Transverse colon (tissue), 4 donors: ENCODE measurements around the gene PRDM8. TPM values are rescaled to one million over a fixed set of nuclear protein-coding genes. Genes with fewer than 3 reads are reported as not detected.
A peak's percentile ranks its signal among the peaks of the same experiment; 100 is the strongest.

Experiments used
- DNase-seq: peaks from one replicate; pipeline ENCODE4 v3.0.0-alpha.2; 2019
- H3K27ac ChIP-seq, 4 donors: fragments of 200-600 bp; sonication (generic); 2 replicates each; pipeline ENCODE4 v1.5.1; 2016 to 2018; ENCODE audit warnings: inconsistent platforms in 4 of 4
- H3K27me3 ChIP-seq: fragments of 200-600 bp; sonication (generic); 2 replicates; pipeline ENCODE4 v1.5.1; 2017; ENCODE audit warnings: inconsistent platforms
- H3K36me3 ChIP-seq, 4 donors: fragments of 200-600 bp; sonication (generic); 2 replicates each; pipeline ENCODE4 v1.5.1; 2017 to 2019; ENCODE audit warnings: inconsistent platforms in 4 of 4
- H3K4me1 ChIP-seq, 4 donors: fragments of 200-600 bp; sonication (generic); 2 replicates each; pipeline ENCODE4 v1.5.1; 2017 to 2020; ENCODE audit warnings: inconsistent platforms in 4 of 4
- H3K4me3 ChIP-seq, 4 donors: fragments of 200-600 bp; sonication (generic); 1 replicate in 1 of 4; 2 replicates in 3 of 4; pipeline versions ENCODE4 v1.5.1 to v1.6.1; 2017 to 2019; ENCODE audit warnings: inconsistent platforms in 4 of 4
- H3K9me3 ChIP-seq, 2 donors: fragments of 200-600 bp; sonication (generic); 2 replicates each; pipeline ENCODE4 v1.5.1; 2017 to 2019; ENCODE audit warnings: inconsistent platforms in 2 of 2
- CTCF ChIP-seq, 5 experiments: fragments of 200-600 bp in 3 of 5; fragments of 450-650 bp in 2 of 5; sonication (generic) in 3 of 5; IDR thresholded peaks; 1 replicate in 2 of 5; 2 replicates in 3 of 5; pipeline ENCODE4 v1.5.1; 2016 to 2017; ENCODE audit warnings: antibody characterized with exemption in 5 of 5, inconsistent platforms in 3 of 5, mild to moderate bottlenecking in 2 of 5, moderate library complexity in 1 of 5
- EP300 ChIP-seq: sonication (generic); formaldehyde crosslinking; IDR thresholded peaks from one replicate; pipeline ENCODE4 v1.6.1; 2017; ENCODE audit warnings: antibody characterized with exemption, low read depth
- POLR2A ChIP-seq: fragments of 450-650 bp; IDR thresholded peaks from one replicate; pipeline ENCODE4 v1.6.1; 2016; ENCODE audit warnings: antibody characterized with exemption, mild to moderate bottlenecking, moderate library complexity
- POLR2AphosphoS5 ChIP-seq, 3 donors: sonication (generic); formaldehyde crosslinking; IDR thresholded peaks; one replicate each; pipeline ENCODE4 v1.6.1; 2016; ENCODE audit warnings: antibody characterized with exemption in 3 of 3
- WGBS, 2 donors: methylation state at CpG; one replicate each; pipeline ENCODE4 v1.1.5; 2018; ENCODE audit warnings: low coverage in 1 of 2; 5-methylcytosine and 5-hydroxymethylcytosine counted together
- in situ Hi-C, 4 donors: fragments of 200-750 bp; cut with MboI; loops; one replicate each; pipeline versions ENCODE4 v1.15.0 to v1.15.1; 2017; ENCODE audit warnings: low sequenced_read_pairs in 3 of 4, low pct_ligation_motif_present in 1 of 4, low pct_unique_long_range_greater_than_20kb in 1 of 4
- intact Hi-C: fragments of 100-400 bp; cut with DNase I; formaldehyde crosslinking; loops from one replicate; pipeline ENCODE4 v1.15.1; 2023; ENCODE audit warnings: low total_unique reads
- total RNA-seq, 4 donors: library from RNA; depleted of rRNA; stranded (reverse); fragments of >200 nt; gene quantifications; one replicate each; pipeline ENCODE4 v1.1.0, GENCODE V29; 2016

Gene PRDM8
- total RNA-seq, 4 donors from 2014 or later, result 0.20 to 5.2 (median 3.2) TPM

DNA sequence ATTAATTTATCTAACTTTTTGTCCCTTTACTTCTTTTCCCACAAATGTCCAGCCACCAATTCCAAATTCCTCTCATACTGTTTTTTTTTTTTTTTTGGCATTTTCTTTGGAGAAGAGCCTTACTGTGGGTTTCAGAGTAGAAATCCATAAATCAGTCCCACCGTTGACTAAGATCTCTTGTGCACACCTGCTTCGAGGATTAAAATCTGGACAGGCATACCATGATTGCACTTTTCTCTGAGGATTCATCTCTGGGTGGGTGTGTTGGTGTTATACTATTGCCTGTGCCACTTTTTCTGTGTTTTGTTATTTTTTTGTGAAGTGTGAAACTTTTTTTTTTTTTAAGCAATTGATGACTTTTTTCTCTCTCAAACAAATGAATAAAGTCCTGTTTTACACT lies 13.2 kb downstream of the PRDM8 start:
- Histone ChIP-seq H3K4me3 (no peak overlapping the region), H3K4me1 (no peaks in the 10 kb centered on the region), H3K27me3 (peaks cover 18% of the 10 kb centered on the region), H3K9me3 (no peaks in the 10 kb centered on the region), H3K27ac (no peak overlapping the region), H3K36me3 (no peaks in the 10 kb centered on the region)
- TF ChIP-seq POLR2AphosphoS5 (IDR thresholded peaks at IDR 0.05), result no peak
- no peak for TF ChIP-seq CTCF (IDR thresholded peaks at IDR 0.05)
- TF ChIP-seq EP300, result no peak
- TF ChIP-seq POLR2A, result no peak
- in situ Hi-C loops (loop anchor here (10.0 to 25.0 kb wide), 3 partner anchors 298 to 1256 kb away; no protein-coding TSS in a partner anchor), intact Hi-C loops (loop anchor here (5.0 kb wide), 1 partner anchor 1258 kb away; no protein-coding TSS in a partner anchor)
- WGBS, 2 donors, result 68 to 70% methylated on average over 2 of the region's 2 CpGs
- DNase-seq, result no peak

- WGBS, 2 donors, result 72 to 78% methylated on average over 4 to 5 of the region's 5 CpGs
- H3K4me3 ChIP-seq, result no peak overlapping the region
- intact Hi-C loops (loop anchor here (5.0 kb wide), 1 partner anchor 1261 kb away; no protein-coding TSS in a partner anchor), in situ Hi-C loops (loop anchor here (10.0 to 25.0 kb wide), 3 partner anchors 301 to 1258 kb away; no protein-coding TSS in a partner anchor)
- no peak overlapping the region for H3K27ac ChIP-seq
- TF ChIP-seq EP300 (no peak), POLR2AphosphoS5 (IDR thresholded peaks at IDR 0.05) (no peak)
- DNase-seq, result no peak
- no peaks in the 10 kb centered on the region for H3K36me3 ChIP-seq
- H3K4me1 ChIP-seq, result no peaks in the 10 kb centered on the region
- peaks cover 21% of the 10 kb centered on the region for H3K27me3 ChIP-seq
- no peaks in the 10 kb centered on the region for H3K9me3 ChIP-seq
These were observed 16.0 kb downstream of the PRDM8 start for GRCh38 chr4:80213117-80213815.

- no peaks in the 10 kb centered on the region for H3K9me3 ChIP-seq
- intact Hi-C loops (no loop called here), in situ Hi-C loops (loop anchor here (10.0 to 25.0 kb wide), 3 partner anchors 303 to 1261 kb away; no protein-coding TSS in a partner anchor)
- no peaks in the 10 kb centered on the region for H3K4me1 ChIP-seq
- H3K27ac ChIP-seq, result no peak overlapping the region
- no peaks in the 10 kb centered on the region for H3K36me3 ChIP-seq
- peak; percentile 52 to 81 (median 68) for TF ChIP-seq CTCF (IDR thresholded peaks at IDR 0.05)
- no peak for TF ChIP-seq POLR2AphosphoS5 (IDR thresholded peaks at IDR 0.05)
- no peak for TF ChIP-seq EP300
- no peak for TF ChIP-seq POLR2A
- no peak overlapping the region for H3K4me3 ChIP-seq
- H3K27me3 ChIP-seq, result peaks cover 35% of the 10 kb centered on the region
- no peak for DNase-seq
- 5 to 7% methylated on average over 5 of the region's 5 CpGs for WGBS, 2 donors
These were observed 18.2 kb downstream of the PRDM8 start for GRCh38 chr4:80215449-80216052.

DNA sequence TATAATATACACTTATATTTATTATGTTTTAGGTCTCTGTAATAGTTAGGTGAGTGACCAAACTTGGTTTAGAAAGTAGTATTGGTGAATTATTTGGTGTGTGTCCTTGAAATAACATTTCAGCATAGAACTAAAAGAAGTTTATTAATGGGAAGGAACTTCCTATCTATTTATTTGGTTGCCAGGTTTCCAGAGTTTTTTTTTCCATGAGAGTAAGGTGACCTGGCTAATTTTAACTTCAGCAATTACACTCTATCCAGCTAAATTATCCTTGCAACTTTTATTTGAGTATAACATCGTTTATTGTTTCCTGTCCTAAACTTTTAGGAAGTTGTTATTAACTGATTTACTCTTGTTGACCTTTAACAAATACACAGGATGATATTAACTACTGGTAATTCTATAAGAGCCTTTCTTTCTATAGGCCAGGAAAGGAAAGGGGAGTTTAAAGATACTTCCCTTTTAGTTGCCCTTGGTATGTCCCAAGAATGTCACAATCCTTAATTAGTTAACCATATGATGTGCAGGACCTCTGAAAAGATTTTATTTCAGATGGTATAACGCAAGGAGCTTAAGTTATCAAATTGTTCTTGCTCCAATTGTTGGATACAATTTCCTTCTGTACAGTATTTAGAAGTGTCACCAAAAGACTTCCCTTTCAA lies 18.9 kb downstream of the PRDM8 start:
- 27 to 39% methylated on average over 2 of the region's 2 CpGs for WGBS, 2 donors
- in situ Hi-C loops (loop anchor here (10.0 to 25.0 kb wide), 3 partner anchors 304 to 1261 kb away; no protein-coding TSS in a partner anchor), intact Hi-C loops (no loop called here)
- Histone ChIP-seq H3K36me3 (no peaks in the 10 kb centered on the region), H3K27me3 (peaks cover 32% of the 10 kb centered on the region), H3K4me1 (no peaks in the 10 kb centered on the region), H3K9me3 (no peaks in the 10 kb centered on the region), H3K27ac (no peak overlapping the region), H3K4me3 (no peak overlapping the region)
- DNase-seq, result no peak
- TF ChIP-seq POLR2AphosphoS5 (IDR thresholded peaks at IDR 0.05) (no peak), CTCF (IDR thresholded peaks at IDR 0.05) (no peak)
